Dedifferentiated amniotic fluid mesenchymal stem cell (primary cell): ENCODE results near the gene GLIPR2.
"Not testable (repeated sequence)": the region's sequence is repeated elsewhere in the genome, so short reads cannot be mapped to it uniquely, and the experiment has no call there.

Experiments
- DNase-seq: peaks from one replicate; pipeline ENCODE4 v3.0.0-alpha.2; 2016; ENCODE audit errors: extremely low spot score

The GLIPR2 gene

DNA sequence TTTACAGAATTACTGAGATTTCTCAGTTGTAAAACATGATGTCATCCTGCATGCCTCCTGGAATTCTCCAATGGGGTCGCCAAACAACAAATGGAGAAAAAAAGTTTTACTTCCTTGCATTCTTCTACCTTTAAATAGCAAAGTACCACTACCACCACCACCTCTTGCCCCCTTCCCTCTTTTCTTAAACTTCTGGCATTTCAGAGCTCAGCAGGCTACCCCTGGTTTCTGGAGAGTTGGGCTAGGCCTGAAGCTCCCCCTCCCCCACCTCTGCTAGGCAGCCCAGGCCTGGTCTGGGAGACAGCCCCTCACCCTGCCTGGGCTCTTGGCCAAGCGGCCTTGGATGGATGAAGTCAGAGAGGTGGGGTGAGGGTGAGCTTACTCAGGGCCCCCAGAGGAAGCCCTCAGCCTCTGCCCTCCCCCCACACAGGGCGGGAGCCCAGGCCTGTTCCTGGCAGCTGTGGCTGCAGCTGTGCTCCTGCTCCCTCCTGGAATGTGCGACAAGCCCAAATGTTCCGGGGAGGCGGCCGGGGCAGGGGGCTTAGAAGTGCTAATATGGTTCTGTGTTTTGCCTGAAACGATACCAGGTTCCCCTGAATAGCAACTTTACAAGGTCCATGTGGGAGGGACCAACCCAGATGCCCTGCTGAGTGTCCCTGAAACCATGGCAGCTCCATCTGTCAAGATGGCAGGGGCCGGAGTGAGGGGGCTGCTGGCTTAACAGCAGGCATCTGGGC lies 26.7 kb downstream of the GLIPR2 start:
- DNase-seq, result no peak

- no peak for DNase-seq
These were observed 27.2 kb downstream of the GLIPR2 start for GRCh38 chr9:36163786-36164170.

- DNase-seq, result no peak
These were observed 27.8 kb downstream of the GLIPR2 start for GRCh38 chr9:36164372-36164771.

DNA sequence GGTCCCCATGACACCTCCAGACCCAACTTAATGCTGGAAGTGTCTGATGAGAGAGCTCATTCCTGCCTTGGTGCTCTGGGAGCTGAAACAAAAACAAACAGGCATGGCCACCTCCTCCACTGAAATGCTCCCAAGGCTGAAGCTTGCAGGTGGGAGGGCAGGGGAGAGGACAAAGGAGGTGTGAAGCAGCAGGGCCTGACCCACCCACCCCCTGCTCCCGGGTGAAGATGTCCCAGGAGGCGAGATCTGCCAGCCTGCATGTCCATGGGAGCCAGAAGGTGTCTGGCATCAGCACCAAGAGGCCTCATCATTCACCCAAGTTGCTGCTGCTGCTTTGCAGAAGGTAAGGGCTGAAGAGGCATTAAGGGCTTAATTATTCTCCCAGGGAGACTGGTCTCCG lies 28.5 kb downstream of the GLIPR2 start:
- no peak for DNase-seq

GRCh38 chr9:36165826-36166167 lies 29.3 kb downstream of the GLIPR2 start:
- peak; percentile 62 for DNase-seq

DNA sequence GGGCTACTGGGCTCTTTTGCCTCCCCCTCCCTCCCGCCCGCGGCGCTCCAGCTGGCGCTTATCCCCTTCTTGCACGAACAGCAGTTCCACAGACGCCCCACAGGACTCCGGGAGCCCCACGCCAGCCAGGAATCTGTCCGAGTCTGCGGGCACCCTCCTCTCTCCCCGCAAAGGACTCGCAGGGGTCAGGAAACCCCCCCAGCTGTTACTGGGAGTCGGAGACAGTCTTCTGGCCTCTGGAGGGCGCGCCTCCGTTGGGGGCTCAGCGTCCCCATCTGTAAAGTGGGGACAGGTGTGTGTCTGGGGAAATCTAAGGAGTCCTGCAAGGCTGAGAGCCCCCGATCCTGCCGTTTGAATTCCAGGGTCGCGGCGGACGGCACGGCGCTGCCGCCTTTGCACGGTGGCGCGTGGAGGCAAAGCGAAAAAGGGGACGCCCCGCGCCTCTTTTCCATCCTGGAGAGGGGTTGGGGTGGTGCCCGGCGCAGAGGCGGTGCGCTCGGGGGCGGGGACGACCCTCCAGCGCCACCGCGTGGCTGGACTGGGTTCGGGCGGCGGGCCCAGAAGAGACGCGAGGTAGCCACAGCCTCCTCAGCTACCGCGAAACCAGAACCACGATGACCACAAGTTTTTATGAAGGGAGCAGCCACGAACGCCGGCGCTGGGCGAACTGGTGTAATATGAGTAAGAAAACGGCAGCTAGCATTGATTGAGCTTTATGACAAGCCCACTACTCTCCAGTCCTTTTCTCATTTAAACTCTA lies 29.8 kb downstream of the GLIPR2 start:
- peak; percentile 69 for DNase-seq

DNA sequence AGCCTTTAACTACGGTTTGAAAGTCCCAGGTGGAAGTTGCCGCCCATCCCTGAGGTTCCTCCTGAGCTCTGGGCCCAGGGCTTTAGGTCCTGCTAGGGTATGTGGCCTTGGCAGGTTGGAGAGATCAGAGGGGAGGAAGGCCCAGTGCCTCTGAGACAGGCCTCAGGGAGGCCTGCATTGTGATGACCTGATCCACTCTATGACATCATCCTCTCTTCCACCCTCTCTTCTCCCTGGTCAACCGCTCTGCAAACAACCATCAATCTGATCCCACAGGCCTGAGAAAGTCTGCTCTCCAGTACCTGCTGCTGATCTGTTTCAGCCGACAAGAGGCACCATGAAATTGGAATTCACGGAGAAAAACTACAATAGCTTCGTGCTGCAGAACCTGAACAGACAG lies 32.6 kb downstream of the GLIPR2 start, which contains the start of gene CCIN:
Gene CCIN (plus strand): TSS at position 223 of the 400 bp plus-strand sequence. CDS start 115 bp downstream, at position 338.
- no peak for DNase-seq

DNA sequence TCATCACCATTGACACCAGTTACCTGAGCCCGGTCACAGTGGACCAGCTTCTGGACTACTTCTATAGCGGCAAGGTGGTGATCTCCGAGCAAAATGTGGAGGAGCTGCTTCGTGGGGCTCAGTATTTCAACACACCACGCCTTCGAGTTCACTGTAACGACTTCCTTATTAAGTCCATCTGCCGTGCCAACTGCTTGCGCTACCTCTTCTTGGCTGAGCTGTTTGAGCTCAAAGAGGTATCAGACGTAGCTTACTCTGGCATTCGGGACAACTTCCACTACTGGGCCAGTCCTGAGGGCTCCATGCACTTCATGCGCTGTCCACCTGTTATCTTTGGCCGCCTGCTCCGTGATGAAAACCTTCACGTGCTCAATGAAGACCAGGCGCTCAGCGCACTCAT lies 33.2 kb downstream of the GLIPR2 start:
- DNase-seq, result no peak

DNA sequence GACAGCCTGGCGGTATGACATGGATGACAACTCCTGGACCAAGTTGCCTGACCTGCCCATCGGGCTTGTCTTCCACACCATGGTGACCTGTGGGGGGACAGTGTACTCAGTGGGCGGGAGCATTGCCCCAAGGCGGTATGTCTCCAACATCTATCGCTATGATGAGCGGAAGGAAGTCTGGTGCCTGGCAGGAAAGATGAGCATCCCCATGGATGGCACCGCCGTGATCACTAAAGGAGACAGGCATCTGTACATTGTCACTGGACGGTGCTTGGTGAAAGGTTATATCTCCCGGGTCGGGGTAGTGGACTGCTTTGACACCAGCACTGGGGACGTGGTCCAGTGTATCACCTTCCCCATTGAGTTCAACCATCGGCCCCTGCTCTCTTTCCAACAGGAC lies 34.0 kb downstream of the GLIPR2 start:
- DNase-seq, result no peak

DNA sequence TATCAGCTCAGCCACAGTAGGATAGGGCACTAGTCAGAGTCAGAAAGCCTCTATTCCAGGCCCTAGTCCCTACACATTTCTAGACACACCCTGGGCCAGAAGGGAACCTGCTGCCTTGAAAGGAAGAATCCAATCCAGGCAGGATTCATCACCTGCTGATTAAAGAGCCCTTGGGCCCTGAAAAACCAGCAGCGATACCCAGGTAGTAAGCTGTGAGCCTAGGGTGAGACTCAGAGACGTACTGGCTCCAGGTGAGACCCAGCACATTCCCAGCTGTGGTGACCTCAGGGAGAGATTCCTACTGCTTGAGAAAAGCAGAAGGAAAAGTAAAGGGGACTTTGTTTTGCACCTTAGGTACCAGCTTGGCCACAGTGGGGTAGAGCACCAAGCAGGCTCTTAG lies 37.3 kb downstream of the GLIPR2 start:
- DNase-seq, result no peak

- DNase-seq, result no peak
These were observed 37.7 kb downstream of the GLIPR2 start for GRCh38 chr9:36174271-36174670.

GRCh38 chr9:36174731-36175130 lies 38.2 kb downstream of the GLIPR2 start:
- no peak for DNase-seq

- DNase-seq, result not testable (repeated sequence)
These were observed 38.7 kb downstream of the GLIPR2 start for GRCh38 chr9:36175209-36175608.

- not testable (repeated sequence) for DNase-seq
These were observed 40.0 kb downstream of the GLIPR2 start for GRCh38 chr9:36176496-36176895.

GRCh38 chr9:36177571-36177970 lies 41.0 kb downstream of the GLIPR2 start:
- no peak for DNase-seq

DNA sequence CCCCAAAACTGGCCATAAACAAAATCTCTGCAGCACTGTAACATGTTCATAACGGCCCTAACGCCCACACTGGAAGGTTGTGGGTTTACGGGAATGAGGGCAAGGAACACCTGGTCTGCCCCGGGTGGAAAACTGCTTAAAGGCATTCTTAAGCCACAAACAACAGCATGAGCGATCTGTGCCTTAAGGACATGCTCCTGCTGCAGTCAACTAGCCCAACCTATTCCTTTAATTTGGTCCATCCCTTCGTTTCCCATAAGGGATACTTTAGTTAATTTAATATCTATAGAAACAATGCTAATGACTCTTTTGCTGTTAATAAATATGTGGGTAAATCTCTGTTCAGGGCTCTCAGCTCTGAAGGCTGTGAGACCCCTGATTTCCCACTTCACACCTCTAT lies 43.7 kb downstream of the GLIPR2 start:
- DNase-seq, result not testable (repeated sequence)

- DNase-seq, result no peak
These were observed 50.9 kb downstream of the GLIPR2 start for GRCh38 chr9:36187414-36187813.

GRCh38 chr9:36188212-36188611 lies 51.7 kb downstream of the GLIPR2 start:
- DNase-seq, result no peak

DNA sequence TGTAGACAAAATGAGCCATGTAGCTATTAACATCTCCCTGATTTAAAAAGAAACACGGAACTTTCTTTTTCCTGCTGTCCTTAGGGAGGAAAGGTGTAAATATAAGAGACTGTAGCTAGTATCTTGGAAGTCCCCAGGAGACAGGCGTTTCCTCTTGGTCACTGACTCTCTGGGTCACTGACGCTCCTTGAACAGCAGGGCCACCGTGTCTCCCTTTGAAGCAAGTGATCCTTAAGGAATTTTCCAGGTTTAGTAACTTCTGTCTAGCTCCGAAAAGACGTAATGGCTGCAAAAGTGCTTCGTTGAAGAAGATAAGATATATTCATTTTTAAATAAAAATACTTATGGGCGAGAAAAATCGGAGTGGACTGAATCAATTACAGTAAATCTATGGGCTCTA lies 53.4 kb downstream of the GLIPR2 start:
- DNase-seq, result no peak

DNA sequence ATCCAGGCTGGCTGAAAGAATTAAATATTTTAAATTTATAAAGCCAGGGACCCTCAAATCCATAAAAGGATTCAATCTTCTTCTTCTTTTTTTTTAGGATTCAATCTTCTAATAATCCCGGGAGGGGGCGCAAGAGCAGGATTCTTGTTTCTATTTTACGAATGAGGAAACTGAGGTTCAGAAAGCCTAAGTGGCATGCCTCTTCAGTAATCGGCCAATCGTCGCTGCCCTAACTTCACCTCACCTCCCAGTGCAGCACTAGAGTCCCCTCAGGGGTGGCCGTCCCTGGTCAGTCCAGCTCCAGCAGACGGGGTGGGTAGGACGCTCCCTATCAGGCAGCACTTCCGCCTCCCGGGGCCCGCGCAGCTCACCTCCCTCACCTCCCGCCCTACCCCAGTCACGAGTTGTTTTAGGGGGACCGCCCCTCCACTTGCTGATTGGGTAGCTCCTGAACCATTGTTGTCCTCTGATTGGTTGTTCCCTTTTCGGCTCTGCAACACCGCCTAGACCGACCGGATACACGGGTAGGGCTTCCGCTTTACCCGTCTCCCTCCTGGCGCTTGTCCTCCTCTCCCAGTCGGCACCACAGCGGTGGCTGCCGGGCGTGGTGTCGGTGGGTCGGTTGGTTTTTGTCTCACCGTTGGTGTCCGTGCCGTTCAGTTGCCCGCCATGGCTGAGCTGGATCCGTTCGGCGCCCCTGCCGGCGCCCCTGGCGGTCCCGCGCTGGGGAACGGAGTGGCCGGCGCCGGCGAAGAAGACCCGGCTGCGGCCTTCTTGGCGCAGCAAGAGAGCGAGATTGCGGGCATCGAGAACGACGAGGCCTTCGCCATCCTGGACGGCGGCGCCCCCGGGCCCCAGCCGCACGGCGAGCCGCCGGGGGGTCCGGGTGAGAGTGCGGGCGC lies 54.1 kb downstream of the GLIPR2 start, which contains the start of gene CLTA:
Gene CLTA (plus strand): TSS at position 534 of the 902 bp plus-strand sequence. CDS start 136 bp downstream, at position 670.
- DNase-seq, result peak; percentile 98

DNA sequence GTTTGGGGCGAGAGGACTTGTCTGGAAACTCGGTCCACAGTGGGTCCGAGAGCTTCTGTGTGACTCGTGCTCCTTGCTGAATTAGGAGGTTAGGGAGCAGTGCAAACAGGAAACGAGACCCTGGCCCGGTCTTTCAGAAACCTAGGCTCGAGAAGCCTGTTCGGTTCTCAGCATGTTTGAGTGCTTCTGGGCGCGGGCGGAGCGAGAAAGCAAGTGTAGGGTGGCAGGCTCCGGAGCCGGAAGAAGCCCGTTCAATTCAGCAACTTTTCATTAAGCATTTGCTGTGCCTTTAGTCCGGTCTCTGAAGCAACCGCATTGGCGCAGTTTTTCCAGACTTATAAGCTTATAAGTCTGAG lies 54.7 kb downstream of the GLIPR2 start:
- no peak for DNase-seq

GRCh38 chr9:36191686-36192085 lies 55.2 kb downstream of the GLIPR2 start:
- no peak for DNase-seq
